ENCODE data around the gene GAR1.
A peak's percentile ranks its signal among the peaks of the same experiment; 100 is the strongest.

DNA sequence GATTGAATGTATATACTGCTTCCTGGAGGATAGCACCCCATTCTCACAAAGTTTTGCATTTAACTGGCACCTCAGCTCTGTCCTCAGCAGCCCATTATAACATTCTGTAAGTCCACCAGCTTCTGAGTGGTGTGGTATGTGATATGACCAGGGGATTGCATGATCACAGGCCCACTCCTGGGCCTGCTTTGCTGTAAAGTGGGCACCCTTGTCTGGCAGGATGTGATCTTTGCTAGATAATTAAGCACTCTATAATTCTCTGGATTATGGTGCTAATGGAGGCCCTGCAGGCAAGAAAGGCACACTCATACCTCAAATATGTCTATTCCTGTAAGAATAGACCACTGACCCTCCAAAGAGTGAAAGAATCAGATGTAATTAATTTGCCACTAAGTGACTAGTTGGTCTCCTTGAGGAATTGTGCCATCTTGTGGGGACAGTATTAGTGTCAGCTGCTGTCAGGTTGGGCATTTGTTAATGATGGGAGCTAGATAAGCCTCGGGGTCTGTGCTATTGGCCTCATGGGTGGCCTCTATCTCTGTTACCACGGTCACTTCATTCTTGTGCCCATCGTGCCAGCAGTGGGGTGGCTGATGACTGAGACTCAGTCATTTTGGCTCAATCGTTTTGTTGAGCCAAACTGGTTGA, 11.5 kb upstream of the GAR1 start:
- TF ChIP-seq, protein P1, sequence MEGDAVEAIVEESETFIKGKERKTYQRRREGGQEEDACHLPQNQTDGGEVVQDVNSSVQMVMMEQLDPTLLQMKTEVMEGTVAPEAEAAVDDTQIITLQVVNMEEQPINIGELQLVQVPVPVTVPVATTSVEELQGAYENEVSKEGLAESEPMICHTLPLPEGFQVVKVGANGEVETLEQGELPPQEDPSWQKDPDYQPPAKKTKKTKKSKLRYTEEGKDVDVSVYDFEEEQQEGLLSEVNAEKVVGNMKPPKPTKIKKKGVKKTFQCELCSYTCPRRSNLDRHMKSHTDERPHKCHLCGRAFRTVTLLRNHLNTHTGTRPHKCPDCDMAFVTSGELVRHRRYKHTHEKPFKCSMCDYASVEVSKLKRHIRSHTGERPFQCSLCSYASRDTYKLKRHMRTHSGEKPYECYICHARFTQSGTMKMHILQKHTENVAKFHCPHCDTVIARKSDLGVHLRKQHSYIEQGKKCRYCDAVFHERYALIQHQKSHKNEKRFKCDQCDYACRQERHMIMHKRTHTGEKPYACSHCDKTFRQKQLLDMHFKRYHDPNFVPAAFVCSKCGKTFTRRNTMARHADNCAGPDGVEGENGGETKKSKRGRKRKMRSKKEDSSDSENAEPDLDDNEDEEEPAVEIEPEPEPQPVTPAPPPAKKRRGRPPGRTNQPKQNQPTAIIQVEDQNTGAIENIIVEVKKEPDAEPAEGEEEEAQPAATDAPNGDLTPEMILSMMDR (IDR thresholded peaks at IDR 0.05; ENCODE audit: low read depth, low read length): peak; percentile 72
- TF ChIP-seq EZH2phosphoT487 (IDR thresholded peaks at IDR 0.05; ENCODE audit: low read depth): no peak

Measured in OCI-LY3 (cell line).